Liver (tissue), 3 donors: ENCODE data around the gene DLST.

Source experiments
- FOXA1 ChIP-seq: IDR thresholded peaks from 2 replicates; pipeline ENCODE4 v1.6.1; 2016; ENCODE audit warnings: antibody characterized with exemption
- JUND ChIP-seq, 2 donors: IDR thresholded peaks; 2 replicates each; pipeline ENCODE4 v1.6.1; 2016; ENCODE audit warnings: antibody characterized with exemption in 2 of 2
- NR2F2 ChIP-seq: IDR thresholded peaks from 2 replicates; pipeline ENCODE4 v1.6.1; 2016; ENCODE audit warnings: antibody characterized with exemption
- RAD21 ChIP-seq, 2 donors: IDR thresholded peaks; 2 replicates each; pipeline ENCODE4 v1.6.1; 2016; ENCODE audit warnings: antibody characterized with exemption in 2 of 2, mild to moderate bottlenecking in 2 of 2
- TAF1 ChIP-seq: conservative IDR thresholded peaks from 2 replicates; pipeline ENCODE4 v1.6.1; 2016; ENCODE audit warnings: antibody characterized with exemption, mild to moderate bottlenecking
- TF ChIP-seq, protein P1 (sequence below): fragments of 150-350 bp; IDR thresholded peaks from 2 replicates; pipeline ENCODE4 v1.5.1; 2017; ENCODE audit warnings: improper control_type of control experiment, low read depth, low read length; ENCODE audit not compliant: missing input control
- donor health status: healthy.
- donor health status: healthy.

DNA sequence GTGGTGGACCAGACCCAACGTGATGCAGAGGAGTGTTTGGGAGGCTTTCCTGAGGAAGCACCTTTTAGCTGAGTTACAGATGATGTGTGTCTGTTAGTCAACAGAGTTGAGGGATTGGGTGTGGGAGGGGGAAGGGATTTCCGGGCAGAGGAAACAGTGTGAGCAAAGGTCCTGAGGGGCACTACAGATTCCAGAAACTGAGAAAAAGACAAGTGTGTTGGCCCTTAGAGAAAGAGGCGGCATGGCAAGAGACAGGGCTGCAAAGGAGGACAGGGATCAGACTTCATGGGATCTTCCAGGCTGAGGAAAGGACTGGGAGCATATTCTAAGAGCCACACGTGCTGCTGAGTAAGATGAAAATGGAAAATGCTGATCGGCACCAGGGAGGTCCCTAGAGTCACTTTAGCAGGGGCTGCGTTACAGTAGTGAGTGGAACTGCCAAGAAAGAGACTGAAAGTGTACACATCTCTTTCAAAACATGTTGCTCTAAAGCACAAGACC, 50.7 kb downstream of the DLST start:
- TF ChIP-seq, protein P1, sequence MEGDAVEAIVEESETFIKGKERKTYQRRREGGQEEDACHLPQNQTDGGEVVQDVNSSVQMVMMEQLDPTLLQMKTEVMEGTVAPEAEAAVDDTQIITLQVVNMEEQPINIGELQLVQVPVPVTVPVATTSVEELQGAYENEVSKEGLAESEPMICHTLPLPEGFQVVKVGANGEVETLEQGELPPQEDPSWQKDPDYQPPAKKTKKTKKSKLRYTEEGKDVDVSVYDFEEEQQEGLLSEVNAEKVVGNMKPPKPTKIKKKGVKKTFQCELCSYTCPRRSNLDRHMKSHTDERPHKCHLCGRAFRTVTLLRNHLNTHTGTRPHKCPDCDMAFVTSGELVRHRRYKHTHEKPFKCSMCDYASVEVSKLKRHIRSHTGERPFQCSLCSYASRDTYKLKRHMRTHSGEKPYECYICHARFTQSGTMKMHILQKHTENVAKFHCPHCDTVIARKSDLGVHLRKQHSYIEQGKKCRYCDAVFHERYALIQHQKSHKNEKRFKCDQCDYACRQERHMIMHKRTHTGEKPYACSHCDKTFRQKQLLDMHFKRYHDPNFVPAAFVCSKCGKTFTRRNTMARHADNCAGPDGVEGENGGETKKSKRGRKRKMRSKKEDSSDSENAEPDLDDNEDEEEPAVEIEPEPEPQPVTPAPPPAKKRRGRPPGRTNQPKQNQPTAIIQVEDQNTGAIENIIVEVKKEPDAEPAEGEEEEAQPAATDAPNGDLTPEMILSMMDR = no peak
- TF ChIP-seq NR2F2 = peak; percentile 59
- TF ChIP-seq RAD21 (IDR thresholded peaks at IDR 0.05) = no peak
- TF ChIP-seq TAF1 = no peak
- TF ChIP-seq JUND (IDR thresholded peaks at IDR 0.05) = no peak
- no peak for TF ChIP-seq FOXA1
